K562 (cell line): ENCODE data around the gene CEP43. TPM values are rescaled to one million over a fixed set of nuclear protein-coding genes. Genes with fewer than 3 reads are reported as not detected.
A peak's percentile ranks its signal among the peaks of the same experiment; 100 is the strongest.

Experiments used
- BCOR ChIP-seq: fragments of 450-650 bp; IDR thresholded peaks from 2 replicates; pipeline ENCODE4 v1.6.1; 2016
- COPS2 ChIP-seq: fragments of 450-650 bp; conservative IDR thresholded peaks from 2 replicates; pipeline ENCODE4 v1.6.1; 2016; ENCODE audit warnings: mild to moderate bottlenecking, moderate library complexity
- ILF3 ChIP-seq: fragments of 450-650 bp; IDR thresholded peaks from 2 replicates; pipeline ENCODE4 v1.6.1; 2018; ENCODE audit warnings: antibody characterized with exemption, mild to moderate bottlenecking, moderate library complexity, borderline replicate concordance
- MEF2D ChIP-seq: conservative IDR thresholded peaks from 2 replicates; pipeline ENCODE4 v1.6.1; 2016; ENCODE audit warnings: low read depth, missing genetic modification characterization, missing compliant biosample characterization
- NCOR1 ChIP-seq: fragments of 450-650 bp; IDR thresholded peaks from 2 replicates; pipeline ENCODE4 v1.6.1; 2016; ENCODE audit warnings: mild to moderate bottlenecking, moderate library complexity
- TEAD2 ChIP-seq: fragments of 450-650 bp; IDR thresholded peaks from 2 replicates; pipeline ENCODE4 v1.6.1; 2016; ENCODE audit warnings: missing genetic modification characterization, control low read depth, missing compliant biosample characterization
- TRIM28 ChIP-seq: fragments of 450-650 bp; IDR thresholded peaks from 2 replicates; pipeline ENCODE4 v1.6.1; 2017
- ZHX1 ChIP-seq: fragments of 150-350 bp; conservative IDR thresholded peaks from 2 replicates; pipeline ENCODE4 v1.6.1; 2014; ENCODE audit warnings: low read length
- ZKSCAN1 ChIP-seq: fragments of 150-350 bp; IDR thresholded peaks from 2 replicates; pipeline ENCODE4 v1.6.1; 2016; ENCODE audit warnings: low read depth, low read length
- ZNF253 ChIP-seq: fragments of 250-450 bp; sonication (Bioruptor Pico); conservative IDR thresholded peaks from 2 replicates; pipeline ENCODE4 v1.6.1; 2021; ENCODE audit warnings: mild to moderate bottlenecking
- ZNF384 ChIP-seq: IDR thresholded peaks from 2 replicates; pipeline ENCODE4 v1.6.1; 2012; ENCODE audit warnings: low read depth, low read length, improper control_type of control experiment
- ZNF668 ChIP-seq: fragments of 250-450 bp; sonication (Bioruptor Pico); IDR thresholded peaks from 2 replicates; pipeline ENCODE4 v1.8.0; 2022; ENCODE audit warnings: mild to moderate bottlenecking, inconsistent platforms
- polyA plus RNA-seq, 8 experiments: library from polyadenylated mRNA; depleted of rRNA in 4 of 8; stranded (reverse) in 5 of 8; unstranded in 3 of 8; fragments of >200 nt; fragmentation: Nextera tagmentation in 2 of 8; fragmentation: Illumina TruSeq in 1 of 8; extraction: Ambion mirVana in 2 of 8; extraction: Trizol in 1 of 8; gene quantifications; 2 replicates each; pipeline versions ENCODE4 v1.2.1 to v1.2.3, GENCODE V29; 2011 to 2014; ENCODE audit warnings: inconsistent platforms in 1 of 8, missing spikeins in 1 of 8
- total RNA-seq, 7 experiments: library from RNA; depleted of rRNA in 6 of 7; stranded (reverse); fragments of >200 nt in 6 of 7; fragmentation: Illumina TruSeq in 2 of 7; extraction: Trizol in 2 of 7; gene quantifications; 2 replicates each; pipeline versions ENCODE4 v1.2.1 to v1.2.3, GENCODE V29; 2011 to 2021; ENCODE audit warnings: low replicate concordance in 1 of 7
- TF ChIP-seq, protein P1 (sequence below): fragments of 200-800 bp; sonication (Bioruptor generic); IDR thresholded peaks from 2 replicates; pipeline ENCODE4 v1.6.1; 2016; ENCODE audit warnings: missing genetic modification characterization, missing compliant biosample characterization
- TF ChIP-seq, protein P2 (sequence below): fragments of 250-450 bp; sonication (Bioruptor Pico); IDR thresholded peaks from 2 replicates; pipeline ENCODE4 v1.4.0; 2020; ENCODE audit warnings: mild to moderate bottlenecking, moderate library complexity
- TF ChIP-seq, protein P3 (sequence below): fragments of 250-450 bp; sonication (Bioruptor Pico); IDR thresholded peaks from 2 replicates; pipeline ENCODE4 v1.5.0; 2021
- TF ChIP-seq, protein P4 (sequence below): sonication (generic); formaldehyde crosslinking; IDR thresholded peaks from 2 replicates; pipeline ENCODE4 v1.8.0; 2022; ENCODE audit warnings: missing genetic modification reagents, mild to moderate bottlenecking, moderate library complexity, borderline replicate concordance

Gene CEP43
- total and polyA plus RNA-seq, 9 of the 15 experiments (the other 6 are each of a cell fraction or from before 2014, with no cell fraction given) = 15.2 to 55.7 (median 47.4) TPM

DNA sequence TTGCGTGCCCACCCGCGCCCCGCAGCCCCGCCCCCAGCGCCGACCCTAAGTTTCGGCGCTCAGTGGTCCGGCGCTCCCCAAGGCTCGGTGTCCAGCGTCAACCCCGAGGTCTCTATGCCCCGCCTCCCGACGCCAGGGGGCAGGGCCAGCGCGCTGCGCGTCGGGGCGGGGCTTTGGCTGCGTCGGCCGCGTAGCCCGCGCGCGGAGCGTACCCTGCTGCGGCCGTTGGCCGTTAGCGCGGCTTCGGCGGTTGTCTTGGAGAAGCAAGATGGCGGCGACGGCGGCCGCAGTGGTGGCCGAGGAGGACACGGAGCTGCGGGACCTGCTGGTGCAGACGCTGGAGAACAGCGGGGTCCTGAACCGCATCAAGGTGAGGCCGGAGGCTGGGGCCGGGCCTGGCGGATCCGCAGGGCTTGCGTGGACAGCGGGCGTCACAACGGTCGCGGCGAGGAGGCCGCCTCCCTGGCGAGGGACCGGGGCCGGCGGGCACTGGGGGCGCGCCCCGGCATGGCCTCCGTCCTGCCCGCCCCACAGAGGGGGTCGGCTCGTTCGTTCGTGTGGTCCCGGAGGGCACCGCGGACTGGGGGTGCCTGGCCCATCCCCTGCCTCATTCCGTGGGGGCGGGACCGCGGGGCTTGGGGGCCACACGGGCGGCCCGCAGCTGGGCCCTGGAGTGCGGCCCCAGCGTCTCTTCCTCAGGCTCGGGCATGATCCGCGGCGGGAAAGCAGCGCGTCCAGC lies at the start of gene CEP43 (continued):
- TF ChIP-seq ZHX1 (peak; percentile 86), ZNF253 (CRISPR knock-in tag) (no peak), COPS2 (no peak), ZNF668 (CRISPR knock-in tag) (no peak), ZKSCAN1 (no peak), TRIM28 (no peak), TEAD2 (tag) (no peak), NCOR1 (no peak), BCOR (no peak), ILF3 (no peak), ZNF384 (no peak), MEF2D (tag) (no peak)
- TF ChIP-seq, protein P1, sequence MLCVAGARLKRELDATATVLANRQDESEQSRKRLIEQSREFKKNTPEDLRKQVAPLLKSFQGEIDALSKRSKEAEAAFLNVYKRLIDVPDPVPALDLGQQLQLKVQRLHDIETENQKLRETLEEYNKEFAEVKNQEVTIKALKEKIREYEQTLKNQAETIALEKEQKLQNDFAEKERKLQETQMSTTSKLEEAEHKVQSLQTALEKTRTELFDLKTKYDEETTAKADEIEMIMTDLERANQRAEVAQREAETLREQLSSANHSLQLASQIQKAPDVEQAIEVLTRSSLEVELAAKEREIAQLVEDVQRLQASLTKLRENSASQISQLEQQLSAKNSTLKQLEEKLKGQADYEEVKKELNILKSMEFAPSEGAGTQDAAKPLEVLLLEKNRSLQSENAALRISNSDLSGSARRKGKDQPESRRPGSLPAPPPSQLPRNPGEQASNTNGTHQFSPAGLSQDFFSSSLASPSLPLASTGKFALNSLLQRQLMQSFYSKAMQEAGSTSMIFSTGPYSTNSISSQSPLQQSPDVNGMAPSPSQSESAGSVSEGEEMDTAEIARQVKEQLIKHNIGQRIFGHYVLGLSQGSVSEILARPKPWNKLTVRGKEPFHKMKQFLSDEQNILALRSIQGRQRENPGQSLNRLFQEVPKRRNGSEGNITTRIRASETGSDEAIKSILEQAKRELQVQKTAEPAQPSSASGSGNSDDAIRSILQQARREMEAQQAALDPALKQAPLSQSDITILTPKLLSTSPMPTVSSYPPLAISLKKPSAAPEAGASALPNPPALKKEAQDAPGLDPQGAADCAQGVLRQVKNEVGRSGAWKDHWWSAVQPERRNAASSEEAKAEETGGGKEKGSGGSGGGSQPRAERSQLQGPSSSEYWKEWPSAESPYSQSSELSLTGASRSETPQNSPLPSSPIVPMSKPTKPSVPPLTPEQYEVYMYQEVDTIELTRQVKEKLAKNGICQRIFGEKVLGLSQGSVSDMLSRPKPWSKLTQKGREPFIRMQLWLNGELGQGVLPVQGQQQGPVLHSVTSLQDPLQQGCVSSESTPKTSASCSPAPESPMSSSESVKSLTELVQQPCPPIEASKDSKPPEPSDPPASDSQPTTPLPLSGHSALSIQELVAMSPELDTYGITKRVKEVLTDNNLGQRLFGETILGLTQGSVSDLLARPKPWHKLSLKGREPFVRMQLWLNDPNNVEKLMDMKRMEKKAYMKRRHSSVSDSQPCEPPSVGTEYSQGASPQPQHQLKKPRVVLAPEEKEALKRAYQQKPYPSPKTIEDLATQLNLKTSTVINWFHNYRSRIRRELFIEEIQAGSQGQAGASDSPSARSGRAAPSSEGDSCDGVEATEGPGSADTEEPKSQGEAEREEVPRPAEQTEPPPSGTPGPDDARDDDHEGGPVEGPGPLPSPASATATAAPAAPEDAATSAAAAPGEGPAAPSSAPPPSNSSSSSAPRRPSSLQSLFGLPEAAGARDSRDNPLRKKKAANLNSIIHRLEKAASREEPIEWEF (CRISPR knock-in tag) = no peak
- TF ChIP-seq, protein P2, sequence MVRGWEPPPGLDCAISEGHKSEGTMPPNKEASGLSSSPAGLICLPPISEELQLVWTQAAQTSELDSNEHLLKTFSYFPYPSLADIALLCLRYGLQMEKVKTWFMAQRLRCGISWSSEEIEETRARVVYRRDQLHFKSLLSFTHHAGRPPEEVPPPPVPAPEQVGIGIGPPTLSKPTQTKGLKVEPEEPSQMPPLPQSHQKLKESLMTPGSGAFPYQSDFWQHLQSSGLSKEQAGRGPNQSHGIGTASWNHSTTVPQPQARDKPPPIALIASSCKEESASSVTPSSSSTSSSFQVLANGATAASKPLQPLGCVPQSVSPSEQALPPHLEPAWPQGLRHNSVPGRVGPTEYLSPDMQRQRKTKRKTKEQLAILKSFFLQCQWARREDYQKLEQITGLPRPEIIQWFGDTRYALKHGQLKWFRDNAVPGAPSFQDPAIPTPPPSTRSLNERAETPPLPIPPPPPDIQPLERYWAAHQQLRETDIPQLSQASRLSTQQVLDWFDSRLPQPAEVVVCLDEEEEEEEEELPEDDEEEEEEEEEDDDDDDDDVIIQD = no peak
- TF ChIP-seq, protein P3, sequence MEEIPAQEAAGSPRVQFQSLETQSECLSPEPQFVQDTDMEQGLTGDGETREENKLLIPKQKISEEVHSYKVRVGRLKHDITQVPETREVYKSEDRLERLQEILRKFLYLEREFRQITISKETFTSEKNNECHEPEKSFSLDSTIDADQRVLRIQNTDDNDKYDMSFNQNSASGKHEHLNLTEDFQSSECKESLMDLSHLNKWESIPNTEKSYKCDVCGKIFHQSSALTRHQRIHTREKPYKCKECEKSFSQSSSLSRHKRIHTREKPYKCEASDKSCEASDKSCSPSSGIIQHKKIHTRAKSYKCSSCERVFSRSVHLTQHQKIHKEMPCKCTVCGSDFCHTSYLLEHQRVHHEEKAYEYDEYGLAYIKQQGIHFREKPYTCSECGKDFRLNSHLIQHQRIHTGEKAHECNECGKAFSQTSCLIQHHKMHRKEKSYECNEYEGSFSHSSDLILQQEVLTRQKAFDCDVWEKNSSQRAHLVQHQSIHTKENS (CRISPR knock-in tag) = no peak
- TF ChIP-seq, protein P4, sequence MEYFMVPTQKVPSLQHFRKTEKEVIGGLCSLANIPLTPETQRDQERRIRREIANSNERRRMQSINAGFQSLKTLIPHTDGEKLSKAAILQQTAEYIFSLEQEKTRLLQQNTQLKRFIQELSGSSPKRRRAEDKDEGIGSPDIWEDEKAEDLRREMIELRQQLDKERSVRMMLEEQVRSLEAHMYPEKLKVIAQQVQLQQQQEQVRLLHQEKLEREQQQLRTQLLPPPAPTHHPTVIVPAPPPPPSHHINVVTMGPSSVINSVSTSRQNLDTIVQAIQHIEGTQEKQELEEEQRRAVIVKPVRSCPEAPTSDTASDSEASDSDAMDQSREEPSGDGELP (CRISPR knock-in tag) = peak; percentile 78
